Measurements from ENCODE around the gene TBL2. TPM values are rescaled to one million over a fixed set of nuclear protein-coding genes. Genes with fewer than 3 reads are reported as not detected.

TBL2 gene
- total and polyA plus RNA-seq, 2 experiments from 2014 or later, result 6.9 to 27.8 TPM

GRCh38 chr7:73519867-73520672, 58.3 kb downstream of the TBL2 start:
- H4K20me1 ChIP-seq (replicated peaks; ENCODE audit: insufficient read depth), result peaks cover 50% of the 10 kb centered on the region
- H3K27me3 Mint-ChIP-seq (ENCODE audit: insufficient read depth, low read depth, poor library complexity), result peaks cover 12% of the 10 kb centered on the region
- peak overlapping the region; percentile 89 for H3K4me3 Mint-ChIP-seq
- DNase-seq (ENCODE audit: low spot score) (no peak), ATAC-seq (no peak)
- no peaks in the 10 kb centered on the region for H3K9me3 Mint-ChIP-seq
- TF ChIP-seq ZNF114 (CRISPR knock-in tag; IDR thresholded peaks at IDR 0.05) (no peak), ETS1 (IDR thresholded peaks at IDR 0.05) (no peak), NANOG (IDR thresholded peaks at IDR 0.05; ENCODE audit: borderline replicate concordance) (no peak), CTCF (conservative IDR thresholded peaks at IDR 0.05; ENCODE audit: low read depth in 2 of 2) (no peak), JUNB (IDR thresholded peaks at IDR 0.05; ENCODE audit: unreplicated experiment) (no peak), EZH2phosphoT487 (IDR thresholded peaks at IDR 0.05; ENCODE audit: unreplicated experiment) (no peak), POLR2AphosphoS5 (IDR thresholded peaks at IDR 0.05; ENCODE audit: low read depth) (no peak), CREB1 (CRISPR knock-in tag; IDR thresholded peaks at IDR 0.05; ENCODE audit: low read depth) (no peak), ZNF462 (CRISPR knock-in tag; IDR thresholded peaks at IDR 0.05) (no peak), EZH2 (IDR thresholded peaks at IDR 0.05; ENCODE audit: low read depth, unreplicated experiment) (no peak), STAT1 (IDR thresholded peaks at IDR 0.05; ENCODE audit: unreplicated experiment) (no peak), ZNF331 (CRISPR knock-in tag; IDR thresholded peaks at IDR 0.05; ENCODE audit: low read depth) (no peak), REST (IDR thresholded peaks at IDR 0.05; ENCODE audit: unreplicated experiment) (no peak)
- peaks cover 67% of the 10 kb centered on the region for H3K79me2 ChIP-seq (replicated peaks; ENCODE audit: insufficient read depth)
- peaks cover 53% of the 10 kb centered on the region for H3K36me3 Mint-ChIP-seq (ENCODE audit: low read depth)
- peak overlapping the region; percentile 67 for H3K4me3 ChIP-seq
- H2AFZ ChIP-seq, result no peak overlapping the region
- H3K27me3 ChIP-seq (ENCODE audit: insufficient read depth), result no peaks in the 10 kb centered on the region
- peaks cover 18% of the 10 kb centered on the region for H3K4me1 ChIP-seq (ENCODE audit: insufficient read depth)
- H3K27ac ChIP-seq (ENCODE audit: low read depth), result peak overlapping the region; percentile 16; the same call in 1 of the 2 replicates
- peak overlapping the region; percentile 77 for H3K27ac Mint-ChIP-seq
- H3K36me3 ChIP-seq (ENCODE audit: insufficient read depth), result peaks cover 36% of the 10 kb centered on the region
- H3K4me2 ChIP-seq, result peak overlapping the region; percentile 86
- no peaks in the 10 kb centered on the region for H3K9me2 ChIP-seq (ENCODE audit: insufficient read depth)
- H3F3A ChIP-seq (replicated peaks; ENCODE audit: low read depth), result 0 out of 2 replicates have a peak, but pooled peaks cover 6% of the 10 kb centered on the region
- peaks cover 26% of the 10 kb centered on the region for H3K4me1 Mint-ChIP-seq
